Lung (tissue), 12 donors: Measurements from ENCODE around the gene DNAH10. TPM values are rescaled to one million over a fixed set of nuclear protein-coding genes. Genes with fewer than 3 reads are reported as not detected.

ENCODE experiments used
- ATAC-seq: fragments of 200-7000 bp; cut with Tn5 transposase; one replicate; pipeline ENCODE4 v1.9.1; 2020; ENCODE audit warnings: moderate number of reproducible peaks; ENCODE audit not compliant: insufficient read depth, low FRiP score
- DNase-seq, 3 donors: peaks; one replicate each; pipeline ENCODE4 v3.0.0-alpha.2; 2013 to 2017
- H3K27ac ChIP-seq, 2 donors: one replicate each; pipeline ENCODE4 v1.5.1; 2013; ENCODE audit warnings: mild to moderate bottlenecking in 2 of 2, moderate library complexity in 2 of 2, control low read depth in 1 of 2, inconsistent platforms in 1 of 2, low read depth in 1 of 2, low read length in 1 of 2
- H3K27me3 ChIP-seq, 3 donors: one replicate each; pipeline ENCODE4 v1.5.1; 2013; ENCODE audit warnings: low read length in 2 of 3; ENCODE audit not compliant: control insufficient read depth in 3 of 3, insufficient read depth in 3 of 3
- H3K36me3 ChIP-seq, 4 donors: one replicate each; pipeline ENCODE4 v1.5.1; 2013; ENCODE audit warnings: low read length in 4 of 4, mild to moderate bottlenecking in 1 of 4, moderate library complexity in 1 of 4; ENCODE audit not compliant: control insufficient read depth in 4 of 4, insufficient read depth in 4 of 4
- H3K4me1 ChIP-seq, 5 donors: one replicate each; pipeline ENCODE4 v1.5.1; 2013; ENCODE audit warnings: low read length in 5 of 5, mild to moderate bottlenecking in 2 of 5, moderate library complexity in 1 of 5; ENCODE audit not compliant: control insufficient read depth in 5 of 5, insufficient read depth in 5 of 5
- H3K4me3 ChIP-seq: one replicate; pipeline ENCODE4 v1.5.1; 2013; ENCODE audit warnings: mild to moderate bottlenecking, control low read depth, moderate library complexity
- H3K9ac ChIP-seq, 2 donors: one replicate each; pipeline ENCODE4 v1.5.1; 2013; ENCODE audit warnings: low read length in 2 of 2, control low read depth in 1 of 2; ENCODE audit not compliant: insufficient read depth in 1 of 2
- H3K9me3 ChIP-seq, 4 donors: one replicate each; pipeline ENCODE4 v1.5.1; 2013; ENCODE audit warnings: low read length in 3 of 4, mild to moderate bottlenecking in 1 of 4, moderate library complexity in 1 of 4; ENCODE audit not compliant: control insufficient read depth in 4 of 4, insufficient read depth in 3 of 4
- CTCF ChIP-seq: IDR thresholded peaks from 2 replicates; pipeline ENCODE4 v1.5.1; 2012; ENCODE audit warnings: mild to moderate bottlenecking; ENCODE audit errors: control extremely low read depth, extremely low read depth
- WGBS, 2 donors: extraction: QIAGEN DNeasy Blood & Tissue Kit; methylation state at CpG; one replicate each; pipeline ENCODE4 v1.1.7; 2013; 5-methylcytosine and 5-hydroxymethylcytosine counted together
- polyA plus RNA-seq, 2 donors: library from polyadenylated mRNA; stranded (reverse); fragments of 200-250 nt; gene quantifications; one replicate each; pipeline ENCODE4 v1.2.1, GENCODE V29; 2013
- total RNA-seq, 2 donors: library from RNA; depleted of rRNA in 1 of 2; stranded (reverse); fragments of >200 nt in 1 of 2; gene quantifications; one replicate each; pipeline ENCODE4 v1.2.1, GENCODE V29; 2014 to 2021
- donor health status: control.
- donor health status: control.
- donor health status: Bipolar disorder and iron deficiency.
- donor health status: healthy.
- donor health status: DM: yes; HTN: yes; CAD: no.

DNAH10 gene
- total and polyA plus RNA-seq, 4 donors, result 2.0 to 21.7 (median 9.1) TPM

DNA sequence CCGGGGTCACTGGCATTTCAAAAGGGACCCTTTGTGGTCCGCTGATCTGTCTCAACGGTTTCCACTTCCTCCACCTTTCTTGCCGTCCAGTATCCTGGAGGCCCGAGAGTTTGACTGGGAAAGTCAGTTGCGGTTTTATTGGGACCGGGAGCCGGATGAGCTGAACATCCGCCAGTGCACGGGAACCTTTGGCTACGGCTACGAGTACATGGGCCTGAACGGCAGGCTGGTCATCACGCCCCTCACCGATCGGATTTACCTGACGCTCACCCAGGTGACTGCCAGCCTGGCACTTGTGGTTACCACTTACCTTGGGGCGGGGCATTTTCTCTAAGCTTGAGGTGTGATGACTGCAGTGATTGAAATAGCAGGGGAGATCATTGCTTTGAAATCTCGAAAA, 83.8 kb downstream of the DNAH10 start:
- H3K4me1 ChIP-seq, result no peaks in the 10 kb centered on the region
- WGBS, 2 donors, result 89 to 90% methylated on average over 19 of the region's 19 CpGs
- ATAC-seq (no peak), DNase-seq (no peak)
- no peak overlapping the region for H3K9ac ChIP-seq
- no peak for TF ChIP-seq CTCF
- H3K27me3 ChIP-seq, result no peaks in the 10 kb centered on the region
- H3K36me3 ChIP-seq, result no peaks in the 10 kb centered on the region
- H3K9me3 ChIP-seq, result peaks cover 0 to 4% (median 0%) of the 10 kb centered on the region in 4 donors
- H3K4me3 ChIP-seq, result no peak overlapping the region
- no peak overlapping the region for H3K27ac ChIP-seq

DNA sequence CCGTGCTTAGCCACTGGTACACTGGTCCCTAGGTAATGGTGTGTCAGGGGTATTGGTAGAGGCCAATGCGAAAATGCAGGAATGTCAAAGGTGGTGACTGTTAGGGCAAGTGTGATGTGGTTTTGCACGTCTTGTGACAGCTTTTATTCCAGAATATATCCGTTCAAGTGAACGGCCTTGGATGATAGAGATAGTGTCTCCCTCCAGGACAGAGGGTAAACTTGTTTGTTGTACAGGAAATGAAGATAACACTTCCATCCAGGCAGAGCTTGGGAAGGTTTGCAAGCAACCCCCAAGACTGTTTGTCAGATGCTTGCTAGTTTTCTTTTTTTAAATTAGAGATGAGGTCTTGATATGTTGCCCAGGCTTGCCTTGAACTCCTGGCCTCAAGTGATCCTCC, 84.2 kb downstream of the DNAH10 start:
- peaks cover 0 to 4% (median 0%) of the 10 kb centered on the region in 4 donors for H3K9me3 ChIP-seq
- WGBS, 2 donors, result 75 to 85% methylated on average over 5 of the region's 5 CpGs
- no peaks in the 10 kb centered on the region for H3K4me1 ChIP-seq
- ATAC-seq (no peak), DNase-seq (no peak)
- no peak for TF ChIP-seq CTCF
- H3K27ac ChIP-seq, result no peak overlapping the region
- H3K4me3 ChIP-seq, result no peak overlapping the region
- H3K36me3 ChIP-seq, result no peaks in the 10 kb centered on the region
- no peaks in the 10 kb centered on the region for H3K27me3 ChIP-seq
- no peak overlapping the region for H3K9ac ChIP-seq

DNA sequence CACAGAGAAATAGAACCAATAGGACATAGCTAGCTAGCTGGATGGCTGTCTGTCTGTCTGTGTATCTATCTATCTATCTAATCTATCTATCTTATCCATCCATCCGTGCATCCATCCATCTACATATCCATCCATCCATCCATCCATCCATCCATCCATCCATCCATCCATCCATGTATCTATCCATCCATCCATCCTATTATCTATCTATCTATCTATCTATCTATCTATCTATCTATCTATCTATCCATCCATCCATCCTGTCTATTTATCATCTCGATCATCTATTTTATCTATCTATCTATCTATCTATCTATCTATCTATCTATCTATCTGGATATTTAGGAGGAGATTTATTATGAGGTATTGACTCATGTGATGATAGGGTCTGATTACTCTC, 84.9 kb downstream of the DNAH10 start:
- Histone ChIP-seq H3K27ac (no peak overlapping the region), H3K4me3 (no peak overlapping the region), H3K36me3 (no peaks in the 10 kb centered on the region), H3K9me3 (peaks cover 0 to 4% (median 0%) of the 10 kb centered on the region in 4 donors), H3K4me1 (no peaks in the 10 kb centered on the region), H3K9ac (no peak overlapping the region), H3K27me3 (no peaks in the 10 kb centered on the region)
- 94 to 98% methylated on average over 2 of the region's 2 CpGs for WGBS, 2 donors
- DNase-seq, result no peak
- TF ChIP-seq CTCF, result no peak
- no peak for ATAC-seq

- no peak for DNase-seq
- H3K9ac ChIP-seq, result no peak overlapping the region
- H3K9me3 ChIP-seq, result peaks cover 0 to 4% (median 0%) of the 10 kb centered on the region in 4 donors
- H3K4me3 ChIP-seq, result no peak overlapping the region
- 97 to 100% methylated on average over 8 of the region's 8 CpGs for WGBS, 2 donors
- no peak for TF ChIP-seq CTCF
- no peaks in the 10 kb centered on the region for H3K4me1 ChIP-seq
- H3K36me3 ChIP-seq, result no peaks in the 10 kb centered on the region
- H3K27me3 ChIP-seq, result no peaks in the 10 kb centered on the region
- ATAC-seq, result no peak
- no peak overlapping the region for H3K27ac ChIP-seq
Observed at GRCh38 chr12:123847876-123848275, 85.8 kb downstream of the DNAH10 start.
